H9 (cell line): Measurements from ENCODE around the gene ECHDC1. TPM values are rescaled to one million over a fixed set of nuclear protein-coding genes. Genes with fewer than 3 reads are reported as not detected.

Experiments used
- DNase-seq: peaks from one replicate; pipeline ENCODE4 v3.0.0-alpha.2; 2017
- H2AFZ ChIP-seq: one replicate; pipeline ENCODE4 v1.6.1; 2013; ENCODE audit warnings: mild to moderate bottlenecking, low read length, control low read depth, moderate library complexity
- H2AK5ac ChIP-seq: 2 replicates; pipeline ENCODE4 v1.6.1; 2013; ENCODE audit warnings: low read length, control low read depth, mixed read lengths; ENCODE audit not compliant: insufficient read length
- H2BK120ac ChIP-seq: one replicate; pipeline ENCODE4 v1.6.1; 2013; ENCODE audit warnings: low read depth, mild to moderate bottlenecking, low read length, control low read depth, inconsistent platforms; ENCODE audit not compliant: poor library complexity, severe bottlenecking
- H2BK12ac ChIP-seq: 2 replicates; pipeline ENCODE4 v1.6.1; 2013; ENCODE audit warnings: low read length, control low read depth, mixed read lengths, low read depth; ENCODE audit not compliant: insufficient read length
- H2BK15ac ChIP-seq: 2 replicates; pipeline ENCODE4 v1.6.1; 2013; ENCODE audit warnings: low read depth, low read length, control low read depth
- H2BK20ac ChIP-seq: one replicate; pipeline ENCODE4 v1.6.1; 2013; ENCODE audit warnings: low read depth, mild to moderate bottlenecking, low read length, control low read depth, inconsistent platforms; ENCODE audit not compliant: poor library complexity, severe bottlenecking
- H2BK5ac ChIP-seq: 2 replicates; pipeline ENCODE4 v1.6.1; 2013; ENCODE audit warnings: low read length, control low read depth, mixed read lengths; ENCODE audit not compliant: insufficient read length
- H3K14ac ChIP-seq: 2 replicates; pipeline ENCODE4 v1.6.1; 2013; ENCODE audit warnings: low read length, control low read depth; ENCODE audit not compliant: insufficient read depth
- H3K18ac ChIP-seq: 2 replicates; pipeline ENCODE4 v1.6.1; 2013; ENCODE audit warnings: low read depth, mild to moderate bottlenecking, mixed read lengths, low read length, control low read depth; ENCODE audit not compliant: insufficient read length
- H3K23ac ChIP-seq: 2 replicates; pipeline ENCODE4 v1.6.1; 2013; ENCODE audit warnings: low read length, control low read depth, mixed read lengths, low read depth; ENCODE audit not compliant: insufficient read length
- H3K23me2 ChIP-seq: 2 replicates; pipeline ENCODE4 v1.6.1; 2013; ENCODE audit warnings: low read depth, mild to moderate bottlenecking, mixed read lengths, low read length, control low read depth; ENCODE audit not compliant: insufficient read length, poor library complexity, severe bottlenecking
- H3K27ac ChIP-seq: 2 replicates; pipeline ENCODE4 v1.5.1; 2013; ENCODE audit warnings: low read length, control low read depth, mixed read lengths, low read depth; ENCODE audit not compliant: insufficient read length
- H3K27me3 ChIP-seq: 2 replicates; pipeline ENCODE4 v1.6.1; 2013; ENCODE audit warnings: low read length, control low read depth, inconsistent platforms; ENCODE audit not compliant: insufficient read depth
- H3K4ac ChIP-seq: 2 replicates; pipeline ENCODE4 v1.6.1; 2013; ENCODE audit warnings: low read depth, mild to moderate bottlenecking, control low read depth, inconsistent platforms, low read length, moderate library complexity
- H3K4me1 ChIP-seq: 2 replicates; pipeline ENCODE4 v1.6.1; 2013; ENCODE audit warnings: low read length, control low read depth, inconsistent platforms; ENCODE audit not compliant: insufficient read depth
- H3K4me2 ChIP-seq: 2 replicates; pipeline ENCODE4 v1.6.1; 2013; ENCODE audit warnings: low read length, control low read depth, mixed read lengths; ENCODE audit not compliant: insufficient read length, insufficient read depth
- H3K56ac ChIP-seq: 2 replicates; pipeline ENCODE4 v1.6.1; 2013; ENCODE audit warnings: low read depth, mild to moderate bottlenecking, mixed read lengths, low read length, control low read depth; ENCODE audit not compliant: insufficient read length
- H3K79me1 ChIP-seq: 2 replicates; pipeline ENCODE4 v1.6.1; 2013; ENCODE audit warnings: low read depth, mild to moderate bottlenecking, moderate library complexity, low read length, control low read depth, inconsistent platforms; ENCODE audit not compliant: insufficient read depth, poor library complexity, severe bottlenecking
- H3K79me2 ChIP-seq: 2 replicates; pipeline ENCODE4 v1.6.1; 2013; ENCODE audit warnings: low read length, control low read depth, inconsistent platforms; ENCODE audit not compliant: insufficient read depth
- H3K9ac ChIP-seq: 2 replicates; pipeline ENCODE4 v1.6.1; 2013; ENCODE audit warnings: low read length, control low read depth, mixed read lengths; ENCODE audit not compliant: insufficient read length; ENCODE audit errors: extremely low read depth
- H3K9me3 ChIP-seq: one replicate; pipeline ENCODE4 v1.6.1; 2013; ENCODE audit warnings: low read depth, low read length, inconsistent platforms; ENCODE audit not compliant: control insufficient read depth
- H3T11ph ChIP-seq: one replicate; pipeline ENCODE4 v1.6.1; 2013; ENCODE audit warnings: mild to moderate bottlenecking, low read length, control low read depth, inconsistent platforms
- H4K20me1 ChIP-seq: one replicate; pipeline ENCODE4 v1.6.1; 2013; ENCODE audit not compliant: control insufficient read depth, insufficient read length, insufficient read depth
- H4K5ac ChIP-seq: 2 replicates; pipeline ENCODE4 v1.6.1; 2013; ENCODE audit warnings: low read depth, mild to moderate bottlenecking, mixed read lengths, low read length, control low read depth; ENCODE audit not compliant: insufficient read length
- H4K8ac ChIP-seq: replicated peaks from 2 replicates; pipeline ENCODE4 v1.6.1; 2013; ENCODE audit warnings: low read length, control low read depth, mixed read lengths, low read depth; ENCODE audit not compliant: insufficient read length
- H4K91ac ChIP-seq: 2 replicates; pipeline ENCODE4 v1.6.1; 2013; ENCODE audit warnings: low read depth, mild to moderate bottlenecking, moderate library complexity, mixed read lengths, low read length, control low read depth; ENCODE audit not compliant: insufficient read length
- H3K27ac Mint-ChIP-seq, 3 experiments: 2 replicates in 2 of 3; 3 replicates in 1 of 3; pipeline ENCODE4 v1.8.0; 2020 to 2021; ENCODE audit warnings: mixed read lengths in 3 of 3, mild to moderate bottlenecking in 1 of 3, moderate library complexity in 1 of 3
- H3K27me3 Mint-ChIP-seq: 2 replicates; pipeline ENCODE4 v1.8.0; 2021; ENCODE audit warnings: low read depth, mild to moderate bottlenecking, moderate library complexity, mixed read lengths
- H3K36me3 Mint-ChIP-seq, 3 experiments: 2 replicates in 2 of 3; 3 replicates in 1 of 3; pipeline ENCODE4 v1.8.0; 2020 to 2021; ENCODE audit warnings: low read depth in 3 of 3, mixed read lengths in 3 of 3; ENCODE audit not compliant: insufficient read depth in 1 of 3
- H3K4me1 Mint-ChIP-seq, 2 experiments: 2 replicates each; pipeline ENCODE4 v1.8.0; 2020; ENCODE audit warnings: mixed read lengths in 2 of 2
- H3K4me3 Mint-ChIP-seq, 2 experiments: 2 replicates in 1 of 2; 3 replicates in 1 of 2; pipeline ENCODE4 v1.8.0; 2020 to 2021; ENCODE audit warnings: mild to moderate bottlenecking in 2 of 2, mixed read lengths in 2 of 2, moderate library complexity in 1 of 2
- H3K9me3 Mint-ChIP-seq, 2 experiments: 2 replicates in 1 of 2; 3 replicates in 1 of 2; pipeline ENCODE4 v1.8.0; 2020; ENCODE audit warnings: mild to moderate bottlenecking in 2 of 2, mixed read lengths in 2 of 2, moderate library complexity in 1 of 2
- CTCF ChIP-seq: fragments of 200-600 bp; sonication (generic); conservative IDR thresholded peaks from 3 replicates; pipeline ENCODE4 v1.8.0; 2021; ENCODE audit warnings: antibody characterized with exemption, mild to moderate bottlenecking
- WGBS: extraction: QIAGEN DNeasy Blood & Tissue Kit; methylation state at CpG from one replicate; pipeline ENCODE4 v1.1.7; 2013; ENCODE audit warnings: missing lambda C conversion rate, low lambda C conversion rate, mixed read lengths; ENCODE audit not compliant: insufficient read length; ENCODE audit errors: extremely low coverage; 5-methylcytosine and 5-hydroxymethylcytosine counted together
- total RNA-seq: library from RNA; stranded (reverse); gene quantifications from 2 replicates; pipeline ENCODE4 v1.2.1, GENCODE V29; 2021

Gene ECHDC1
- total RNA-seq, 1 experiment from 2014 or later: 47.8 TPM

GRCh38 chr6:127317388-127318128 is 25.9 kb downstream of the ECHDC1 start:
- Histone ChIP-seq H3K23ac (no peak overlapping the region), H4K5ac (no peak overlapping the region), H4K91ac (no peak overlapping the region), H3K79me1 (no peaks in the 10 kb centered on the region), H3K14ac (no peak overlapping the region), H3K27ac (no peak overlapping the region), H3K9me3 (no peaks in the 10 kb centered on the region), H3K56ac (no peak overlapping the region), H2BK5ac (no peak overlapping the region), H3K27me3 (no peaks in the 10 kb centered on the region), H3K18ac (no peak overlapping the region), H4K8ac (no peak overlapping the region), H2BK12ac (no peak overlapping the region), H3K23me2 (no peaks in the 10 kb centered on the region), H3T11ph (no peak overlapping the region), H3K4me1 (no peaks in the 10 kb centered on the region), H2AK5ac (no peak overlapping the region), H4K20me1 (no peaks in the 10 kb centered on the region), H2BK120ac (no peak overlapping the region), H2BK20ac (no peak overlapping the region), H3K4me2 (no peak overlapping the region), H2AFZ (no peak overlapping the region), H2BK15ac (no peak overlapping the region), H3K79me2 (no peaks in the 10 kb centered on the region), H3K4ac (no peak overlapping the region), H3K9ac (no peak overlapping the region)
- no CpG with 5 or more reads among the region's 6 CpGs for WGBS
- no peaks in the 10 kb centered on the region for H3K9me3 Mint-ChIP-seq
- DNase-seq: no peak
- no peaks in the 10 kb centered on the region for H3K4me1 Mint-ChIP-seq
- H3K27ac Mint-ChIP-seq: no peak overlapping the region
- no peak overlapping the region for H3K4me3 Mint-ChIP-seq
- H3K36me3 Mint-ChIP-seq: peaks cover 0 to 20% (median 16%) of the 10 kb centered on the region in 3 experiments; a peak in 5 of 7 replicates
- no peaks in the 10 kb centered on the region for H3K27me3 Mint-ChIP-seq
- no peak for TF ChIP-seq CTCF
